ENCODE measurements around the gene ISOC2. TPM values are rescaled to one million over a fixed set of nuclear protein-coding genes. Genes with fewer than 3 reads are reported as not detected.

ISOC2 gene
- polyA plus RNA-seq, 3 donors = 14.8 to 20.2 (median 14.9) TPM

DNA sequence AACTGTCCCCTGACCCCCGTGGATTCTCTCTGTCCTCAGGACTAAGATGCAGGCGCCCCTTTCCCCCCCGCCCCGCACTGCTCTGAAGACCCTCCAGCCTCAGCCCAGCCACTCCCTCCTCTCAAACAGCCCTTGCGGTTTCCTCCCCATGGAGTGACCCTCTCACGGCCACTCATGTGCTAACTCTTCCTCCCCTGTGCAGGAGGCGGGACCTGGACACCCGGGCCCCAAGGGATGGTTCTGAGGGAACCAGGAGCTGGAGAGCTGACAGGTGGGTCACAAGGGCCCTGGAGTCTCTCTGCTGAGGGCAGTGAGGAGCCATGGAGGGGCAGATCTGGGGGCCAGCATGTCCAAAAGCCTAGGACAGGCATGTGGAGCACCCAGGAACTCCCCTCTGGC, 1.9 kb downstream of the ISOC2 start:
- Mint-ChIP-seq H3K4me3 (no peak overlapping the region), H3K36me3 (peaks cover 4 to 17% of the 10 kb centered on the region in 2 donors), H3K4me1 (peaks cover 18% of the 10 kb centered on the region), H3K9me3 (peaks cover 0 to 3% (median 0%) of the 10 kb centered on the region in 7 donors), H3K27ac (peak overlapping the region in 1 of 7 donors; percentile 31), H3K27me3 (ENCODE audit: low read depth in 3 of 3) (peaks cover 0 to 3% (median 0%) of the 10 kb centered on the region in 3 donors)
- Histone ChIP-seq H3K27me3 (ENCODE audit: control insufficient read depth in 2 of 2, insufficient read depth in 2 of 2, low read length in 2 of 2) (no peaks in the 10 kb centered on the region), H2AFZ (ENCODE audit: insufficient read depth, low read depth, low read length, poor library complexity, severe bottlenecking) (no peak overlapping the region), H3K4me3 (replicated peaks in 1 of 3; ENCODE audit: low read depth in 2 of 3, low read length in 3 of 3) (no peak overlapping the region), H3K9ac (ENCODE audit: insufficient read depth, low read length, poor library complexity, severe bottlenecking) (no peak overlapping the region), H4K20me1 (ENCODE audit: insufficient read depth, low read length) (peaks cover 3% of the 10 kb centered on the region), H3K9me3 (replicated peaks in 1 of 2; ENCODE audit: control insufficient read depth in 1 of 2, insufficient read depth in 1 of 2, low read length in 2 of 2) (no peaks in the 10 kb centered on the region), H3K36me3 (replicated peaks in 1 of 2; ENCODE audit: control insufficient read depth in 1 of 2, insufficient read depth in 2 of 2, low read length in 2 of 2) (peaks cover 0 to 5% of the 10 kb centered on the region in 2 donors), H3K27ac (ENCODE audit: low read depth in 1 of 2, low read length in 2 of 2) (no peak overlapping the region), H3K79me2 (ENCODE audit: insufficient read depth, low read length) (no peaks in the 10 kb centered on the region), H3K4me1 (ENCODE audit: control insufficient read depth in 1 of 2, insufficient read depth in 2 of 2, low read length in 2 of 2) (peaks cover 15 to 24% of the 10 kb centered on the region in 2 donors), H3K4me2 (replicated peaks; ENCODE audit: extremely low read depth, low read length, poor library complexity, severe bottlenecking) (no peak overlapping the region)
- no peak for TF ChIP-seq CTCF (IDR thresholded peaks at IDR 0.05)
- DNase-seq = no peak
- intact Hi-C loops (cut with micrococcal nuclease) = loop anchor here (10.0 kb wide), 2 partner anchors 165 to 315 kb away; partner anchors contain the start of gene TNNT1 (in 1 of the 2)
- WGBS (ENCODE audit: insufficient coverage) = 76% methylated on average over 4 of the region's 8 CpGs

GRCh38 chr19:55457683-55458457, 3.6 kb downstream of the ISOC2 start:
- TF ChIP-seq CTCF (IDR thresholded peaks at IDR 0.05) = no peak
- Histone ChIP-seq H3K4me3 (replicated peaks in 1 of 3; ENCODE audit: low read depth in 2 of 3, low read length in 3 of 3) (no peak overlapping the region), H3K27me3 (ENCODE audit: control insufficient read depth in 2 of 2, insufficient read depth in 2 of 2, low read length in 2 of 2) (peaks cover 0 to 4% of the 10 kb centered on the region in 2 donors), H3K9me3 (replicated peaks in 1 of 2; ENCODE audit: control insufficient read depth in 1 of 2, insufficient read depth in 1 of 2, low read length in 2 of 2) (peaks cover 0 to 4% of the 10 kb centered on the region in 2 donors), H3K36me3 (replicated peaks in 1 of 2; ENCODE audit: control insufficient read depth in 1 of 2, insufficient read depth in 2 of 2, low read length in 2 of 2) (peaks cover 0 to 5% of the 10 kb centered on the region in 2 donors), H3K79me2 (ENCODE audit: insufficient read depth, low read length) (no peaks in the 10 kb centered on the region), H3K9ac (ENCODE audit: insufficient read depth, low read length, poor library complexity, severe bottlenecking) (no peak overlapping the region), H2AFZ (ENCODE audit: insufficient read depth, low read depth, low read length, poor library complexity, severe bottlenecking) (no peak overlapping the region), H4K20me1 (ENCODE audit: insufficient read depth, low read length) (peaks cover 3% of the 10 kb centered on the region), H3K4me2 (replicated peaks; ENCODE audit: extremely low read depth, low read length, poor library complexity, severe bottlenecking) (no peak overlapping the region), H3K4me1 (ENCODE audit: control insufficient read depth in 1 of 2, insufficient read depth in 2 of 2, low read length in 2 of 2) (peaks cover 15 to 23% of the 10 kb centered on the region in 2 donors), H3K27ac (ENCODE audit: low read depth in 1 of 2, low read length in 2 of 2) (no peak overlapping the region)
- 92% methylated on average over 9 of the region's 16 CpGs for WGBS (ENCODE audit: insufficient coverage)
- DNase-seq = no peak
- Mint-ChIP-seq H3K36me3 (peaks cover 15 to 29% of the 10 kb centered on the region in 2 donors), H3K27ac (no peak overlapping the region), H3K4me3 (peak overlapping the region in 1 of 2 donors; percentile 27), H3K4me1 (peaks cover 18% of the 10 kb centered on the region), H3K27me3 (ENCODE audit: low read depth in 3 of 3) (peaks cover 8 to 10% (median 10%) of the 10 kb centered on the region in 3 donors), H3K9me3 (peaks cover 0 to 7% (median 5%) of the 10 kb centered on the region in 7 donors)
- intact Hi-C loops (cut with micrococcal nuclease) = loop anchor here (10.0 kb wide), 2 partner anchors 163 to 313 kb away; partner anchors contain the start of gene TNNT1 (in 1 of the 2)
